HCT116 (cell line): ENCODE results near the gene ATP6V0C. TPM values are rescaled to one million over a fixed set of nuclear protein-coding genes. Genes with fewer than 3 reads are reported as not detected.
"Not testable (repeated sequence)": the region's sequence is repeated elsewhere in the genome, so short reads cannot be mapped to it uniquely, and the experiment has no call there.

Source experiments
- ATAC-seq: fragments of 200-7000 bp; cut with Tn5 transposase; 2 replicates; pipeline ENCODE4 v1.9.1; 2020; ENCODE audit warnings: mild to moderate bottlenecking, moderate library complexity
- BruUV-seq: library from RNA; stranded (reverse); fragments of 400-500 nt; replicated peaks from 2 replicates; lab custom pipeline; 2021; lab: Mats Ljungman, UMichigan
- CTCF ChIA-PET: fragments of 300-600 bp; sonication (Branson Sonifier 250); formaldehyde crosslinking; loops from one replicate; lab custom pipeline; 2021; ENCODE audit warnings: antibody characterized with exemption; lab: Charles Lee
- POLR2A ChIA-PET: fragments of 300-600, 350-600 bp; sonication (Branson Sonifier 250); formaldehyde crosslinking; loops from one replicate; lab custom pipeline; 2021; ENCODE audit warnings: antibody characterized with exemption; lab: Charles Lee
- RAD21 ChIA-PET, 2 experiments: fragments of 300-600 bp; sonication (Branson Sonifier 250); formaldehyde crosslinking; loops; one replicate each; lab custom pipeline; 2023; ENCODE audit warnings: low total read pairs in 2 of 2; ENCODE audit not compliant: uncharacterized antibody in 2 of 2, unreplicated experiment in 2 of 2, low non-redundant PET in 1 of 2; lab: Charles Lee
- DNase-seq: peaks from one replicate; pipeline ENCODE4 v3.0.0-alpha.2; 2010; ENCODE audit warnings: low read depth, low spot score
- H2AFZ ChIP-seq: fragments of 200-600 bp; shearing (Covaris generic), sonication (generic); 2 replicates; pipeline ENCODE4 v1.6.1; 2017; ENCODE audit warnings: low read depth, mixed run types, mixed read lengths, antibody characterized with exemption, low read length; ENCODE audit not compliant: poor library complexity, severe bottlenecking
- H3K27ac ChIP-seq: 2 replicates; pipeline ENCODE4 v1.5.1; 2012; ENCODE audit warnings: low read depth, low read length
- H3K27me3 ChIP-seq: fragments of 200-600 bp; sonication (generic); 2 replicates; pipeline ENCODE4 v1.6.1; 2016; ENCODE audit warnings: mixed run types, low read length, mixed read lengths; ENCODE audit not compliant: insufficient read depth
- H3K36me3 ChIP-seq, 2 experiments: fragments of 200-500 bp in 1 of 2; fragments of 200-600 bp in 1 of 2; sonication (Bioruptor generic) in 1 of 2; sonication (generic) in 1 of 2; 2 replicates each; pipeline versions ENCODE4 v1.5.1 to v1.6.1; 2014 to 2016; ENCODE audit warnings: low read length in 2 of 2, inconsistent platforms in 1 of 2, mixed read lengths in 1 of 2, mixed run types in 1 of 2; ENCODE audit not compliant: insufficient read depth in 2 of 2, control insufficient read depth in 1 of 2
- H3K4me1 ChIP-seq, 2 experiments: fragments of 200-600 bp in 1 of 2; sonication (generic) in 1 of 2; 2 replicates each; pipeline versions ENCODE4 v1.5.1 to v1.6.1; 2012 to 2017; ENCODE audit warnings: low read length in 2 of 2, inconsistent platforms in 1 of 2, mild to moderate bottlenecking in 1 of 2, mixed read lengths in 1 of 2, mixed run types in 1 of 2, moderate library complexity in 1 of 2; ENCODE audit not compliant: insufficient read depth in 2 of 2, control insufficient read depth in 1 of 2
- H3K4me2 ChIP-seq: fragments of 200-600 bp; sonication (generic); 2 replicates; pipeline ENCODE4 v1.6.1; 2017; ENCODE audit warnings: mixed run types, low read length, mixed read lengths
- H3K4me3 ChIP-seq, 2 experiments: fragments of 200-600 bp in 1 of 2; sonication (generic) in 1 of 2; replicated peaks in 1 of 2; 2 replicates each; pipeline ENCODE4 v1.5.1; 2011 to 2016; ENCODE audit warnings: low read length in 2 of 2, control low read depth in 1 of 2, low read depth in 1 of 2, mild to moderate bottlenecking in 1 of 2, mixed read lengths in 1 of 2, mixed run types in 1 of 2
- H3K79me2 ChIP-seq: fragments of 200-600 bp; sonication (generic); 2 replicates; pipeline ENCODE4 v1.6.1; 2017; ENCODE audit warnings: mild to moderate bottlenecking, mixed run types, low read length, moderate library complexity, mixed read lengths; ENCODE audit not compliant: insufficient read depth
- H3K9ac ChIP-seq: fragments of 200-600 bp; sonication (generic); 2 replicates; pipeline ENCODE4 v1.6.1; 2016; ENCODE audit warnings: low read length, mixed read lengths
- H3K9me2 ChIP-seq: fragments of 200-600 bp; sonication (generic), shearing (Covaris generic); 2 replicates; pipeline ENCODE4 v1.6.1; 2017; ENCODE audit warnings: mixed run types, mild to moderate bottlenecking, moderate library complexity; ENCODE audit not compliant: insufficient read depth
- H3K9me3 ChIP-seq, 2 experiments: fragments of 200-500 bp in 1 of 2; fragments of 200-600 bp in 1 of 2; sonication (Bioruptor generic) in 1 of 2; sonication (generic) in 1 of 2; 2 replicates each; pipeline ENCODE4 v1.6.1; 2014 to 2017; ENCODE audit warnings: low read length in 2 of 2, mixed read lengths in 2 of 2, inconsistent platforms in 1 of 2, low read depth in 1 of 2, mild to moderate bottlenecking in 1 of 2, mixed run types in 1 of 2, moderate library complexity in 1 of 2; ENCODE audit not compliant: control insufficient read depth in 1 of 2, insufficient read depth in 1 of 2
- H4K20me1 ChIP-seq: fragments of 200-600 bp; sonication (generic), shearing (Covaris generic); 2 replicates; pipeline ENCODE4 v1.6.1; 2017; ENCODE audit warnings: mixed run types, mild to moderate bottlenecking, moderate library complexity; ENCODE audit not compliant: insufficient read depth
- CBX3 ChIP-seq: IDR thresholded peaks from 2 replicates; pipeline ENCODE4 v1.6.1; 2012; ENCODE audit warnings: low read depth
- EZH2 ChIP-seq: fragments of 200-600 bp; sonication (generic); IDR thresholded peaks from 2 replicates; pipeline ENCODE4 v1.6.1; 2017; ENCODE audit warnings: antibody characterized with exemption, mixed run types
- FOSL1 ChIP-seq: IDR thresholded peaks from 2 replicates; pipeline ENCODE4 v1.6.1; 2012; ENCODE audit warnings: low read depth
- JUND ChIP-seq: IDR thresholded peaks from 2 replicates; pipeline ENCODE4 v1.6.1; 2012
- RAD21 ChIP-seq: IDR thresholded peaks from 2 replicates; pipeline ENCODE4 v1.6.1; 2012; ENCODE audit warnings: low read depth, mild to moderate bottlenecking
- SIN3A ChIP-seq: IDR thresholded peaks from 2 replicates; pipeline ENCODE4 v1.6.1; 2012; ENCODE audit warnings: low read depth
- SP1 ChIP-seq: IDR thresholded peaks from 2 replicates; pipeline ENCODE4 v1.6.1; 2012; ENCODE audit warnings: low read depth
- SRF ChIP-seq: IDR thresholded peaks from 2 replicates; pipeline ENCODE4 v1.6.1; 2012; ENCODE audit warnings: low read depth
- ZFX ChIP-seq: fragments of 450-650 bp; IDR thresholded peaks from 2 replicates; pipeline ENCODE4 v1.6.1; 2017
- intact Hi-C: fragments of 100-400 bp; cut with micrococcal nuclease; formaldehyde crosslinking; loops from 2 replicates; pipeline ENCODE4 v1.10.0; 2022
- total RNA-seq: library from RNA; stranded (reverse); gene quantifications from one replicate; pipeline ENCODE4 v1.2.1, GENCODE V29; 2021; ENCODE audit not compliant: unreplicated experiment
- TF ChIP-seq, protein P1 (sequence below), 3 experiments: fragments of 200-600 bp in 1 of 3; sonication (generic) in 1 of 3; IDR thresholded peaks in 2 of 3; conservative IDR thresholded peaks in 1 of 3; 2 replicates each; pipeline ENCODE4 v1.5.1; 2012 to 2017; ENCODE audit warnings: low read depth in 2 of 3, low read length in 2 of 3, antibody characterized with exemption in 1 of 3, borderline replicate concordance in 1 of 3, control low read depth in 1 of 3, mild to moderate bottlenecking in 1 of 3, mixed read lengths in 1 of 3, mixed run types in 1 of 3, moderate library complexity in 1 of 3; ENCODE audit not compliant: insufficient read depth in 1 of 3
- TF ChIP-seq, protein P2 (sequence below): IDR thresholded peaks from 2 replicates; pipeline ENCODE4 v1.6.1; 2012

ATP6V0C gene
- total RNA-seq, 1 experiment from 2014 or later = 187 TPM

DNA sequence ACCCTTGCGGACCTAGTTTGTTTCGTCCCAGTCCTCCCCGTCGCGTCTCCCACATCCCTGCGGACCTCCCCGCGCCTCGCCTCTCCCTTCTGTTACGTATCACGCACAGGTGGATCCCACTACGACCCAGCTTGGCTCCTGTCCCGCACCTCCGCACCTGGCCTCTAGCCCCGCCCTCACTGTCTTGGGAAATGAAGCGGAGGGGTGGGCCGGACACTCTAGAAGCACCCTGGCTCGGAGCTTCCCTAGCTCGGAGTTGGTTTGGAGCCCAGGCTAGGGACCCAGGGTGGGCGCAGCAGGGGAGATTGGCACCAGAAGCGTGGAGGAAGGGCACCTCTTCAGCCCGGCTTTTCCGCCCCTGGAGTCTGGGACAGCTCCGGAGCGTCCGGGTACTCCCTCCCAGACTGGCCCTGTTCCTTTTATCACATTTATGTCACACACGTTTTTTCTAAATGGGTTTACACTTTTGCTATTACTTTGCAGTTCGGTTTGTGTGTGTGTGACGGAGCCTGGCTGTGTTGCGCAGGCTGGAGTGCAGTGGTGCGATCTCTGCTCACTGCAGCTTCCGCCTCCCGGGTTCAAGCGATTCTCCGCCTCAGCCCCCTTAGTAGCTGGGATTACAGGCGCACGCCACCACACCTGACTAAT is 18.9 kb downstream of the ATP6V0C start (continued):
- TF ChIP-seq, protein P1, sequence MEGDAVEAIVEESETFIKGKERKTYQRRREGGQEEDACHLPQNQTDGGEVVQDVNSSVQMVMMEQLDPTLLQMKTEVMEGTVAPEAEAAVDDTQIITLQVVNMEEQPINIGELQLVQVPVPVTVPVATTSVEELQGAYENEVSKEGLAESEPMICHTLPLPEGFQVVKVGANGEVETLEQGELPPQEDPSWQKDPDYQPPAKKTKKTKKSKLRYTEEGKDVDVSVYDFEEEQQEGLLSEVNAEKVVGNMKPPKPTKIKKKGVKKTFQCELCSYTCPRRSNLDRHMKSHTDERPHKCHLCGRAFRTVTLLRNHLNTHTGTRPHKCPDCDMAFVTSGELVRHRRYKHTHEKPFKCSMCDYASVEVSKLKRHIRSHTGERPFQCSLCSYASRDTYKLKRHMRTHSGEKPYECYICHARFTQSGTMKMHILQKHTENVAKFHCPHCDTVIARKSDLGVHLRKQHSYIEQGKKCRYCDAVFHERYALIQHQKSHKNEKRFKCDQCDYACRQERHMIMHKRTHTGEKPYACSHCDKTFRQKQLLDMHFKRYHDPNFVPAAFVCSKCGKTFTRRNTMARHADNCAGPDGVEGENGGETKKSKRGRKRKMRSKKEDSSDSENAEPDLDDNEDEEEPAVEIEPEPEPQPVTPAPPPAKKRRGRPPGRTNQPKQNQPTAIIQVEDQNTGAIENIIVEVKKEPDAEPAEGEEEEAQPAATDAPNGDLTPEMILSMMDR (IDR thresholded peaks at IDR 0.05 in 2 of 3, conservative IDR thresholded peaks at IDR 0.05 in 1 of 3; ENCODE audit: borderline replicate concordance in 1 of 3, insufficient read depth in 1 of 3, low read depth in 2 of 3, low read length in 2 of 3) = no peak
- TF ChIP-seq JUND (no peak), SRF (no peak), FOSL1 (no peak), SIN3A (no peak), SP1 (no peak), RAD21 (no peak), CBX3 (no peak), ZFX (no peak), EZH2 (no peak)
- TF ChIP-seq, protein P2, sequence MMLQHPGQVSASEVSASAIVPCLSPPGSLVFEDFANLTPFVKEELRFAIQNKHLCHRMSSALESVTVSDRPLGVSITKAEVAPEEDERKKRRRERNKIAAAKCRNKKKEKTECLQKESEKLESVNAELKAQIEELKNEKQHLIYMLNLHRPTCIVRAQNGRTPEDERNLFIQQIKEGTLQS = no peak

DNA sequence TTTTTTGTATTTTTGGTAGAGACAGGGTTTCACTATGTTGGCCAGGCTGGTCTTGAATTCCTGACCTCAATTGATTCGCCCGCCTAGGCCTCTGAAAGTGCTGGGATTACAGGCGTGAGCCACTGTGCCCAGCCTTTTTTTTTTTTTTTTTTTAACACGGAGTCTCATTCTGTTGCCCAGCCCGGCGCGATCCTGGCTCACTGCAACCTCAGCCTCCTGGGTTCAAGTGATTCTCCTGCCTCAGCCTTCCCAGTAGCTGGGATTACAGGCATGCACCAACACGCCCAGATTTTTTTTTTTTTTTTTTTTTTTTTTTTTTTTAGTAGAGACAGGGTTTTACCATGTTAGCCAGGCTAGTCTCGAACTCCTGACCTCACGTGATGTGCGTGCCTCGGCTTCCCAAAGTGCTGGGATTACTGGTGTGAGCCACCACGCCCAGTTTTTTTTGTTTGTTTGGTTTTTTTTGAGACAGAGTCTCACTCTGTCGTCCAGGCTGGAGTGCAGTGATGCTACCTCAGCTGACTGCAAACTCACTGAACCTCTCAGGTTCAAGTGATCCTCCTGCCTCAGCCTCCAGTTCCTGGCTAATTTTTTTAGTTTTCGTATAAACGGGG is 19.5 kb downstream of the ATP6V0C start:
- H3K9me2 ChIP-seq, H4K20me1 ChIP-seq, DNase-seq, H3K79me2 ChIP-seq, intact Hi-C loops, H3K27me3 ChIP-seq, BruUV-seq, CTCF ChIA-PET, RAD21 ChIA-PET, H3K9me3 ChIP-seq, ATAC-seq, H2AFZ ChIP-seq: not testable (repeated sequence)
- H3K27ac ChIP-seq = peak overlapping the region; percentile 93
- peak overlapping the region; percentile 53 to 67 for H3K4me3 ChIP-seq
- peaks cover 12 to 47% of the 10 kb centered on the region in 2 experiments for H3K4me1 ChIP-seq
- peaks cover under 1 to 14% of the 10 kb centered on the region in 2 experiments; a peak in 2 of 4 replicates for H3K36me3 ChIP-seq
- POLR2A ChIA-PET = interaction anchor here (1.4 kb wide), 1 partner anchor 13 kb away, joined by 6 read pairs; the partner anchor contains the start of gene AMDHD2
- H3K9ac ChIP-seq = peak overlapping the region; percentile 86
- peak overlapping the region; percentile 97 for H3K4me2 ChIP-seq
